ENCODE measurements around the gene TM7SF2.

DNA sequence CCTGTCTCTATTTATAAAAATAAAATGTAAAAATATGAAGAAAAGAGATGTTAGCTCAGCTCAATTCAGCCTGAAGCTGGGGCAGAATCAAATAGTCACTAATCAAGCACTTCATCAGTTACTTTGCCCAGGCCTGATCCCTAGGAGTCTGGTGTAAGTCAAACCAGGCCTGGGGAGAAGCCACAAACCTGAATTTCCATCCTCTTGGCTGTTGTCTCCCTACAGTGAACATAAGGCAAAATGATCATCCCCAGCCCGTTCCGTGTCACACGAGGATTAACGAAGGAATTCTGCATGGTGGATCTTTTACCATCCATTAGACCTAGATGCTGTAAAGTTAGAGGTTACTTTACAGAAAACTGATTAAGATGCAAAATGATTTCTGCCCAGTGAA, 46.8 kb upstream of the TM7SF2 start:
- TF ChIP-seq, protein P1, sequence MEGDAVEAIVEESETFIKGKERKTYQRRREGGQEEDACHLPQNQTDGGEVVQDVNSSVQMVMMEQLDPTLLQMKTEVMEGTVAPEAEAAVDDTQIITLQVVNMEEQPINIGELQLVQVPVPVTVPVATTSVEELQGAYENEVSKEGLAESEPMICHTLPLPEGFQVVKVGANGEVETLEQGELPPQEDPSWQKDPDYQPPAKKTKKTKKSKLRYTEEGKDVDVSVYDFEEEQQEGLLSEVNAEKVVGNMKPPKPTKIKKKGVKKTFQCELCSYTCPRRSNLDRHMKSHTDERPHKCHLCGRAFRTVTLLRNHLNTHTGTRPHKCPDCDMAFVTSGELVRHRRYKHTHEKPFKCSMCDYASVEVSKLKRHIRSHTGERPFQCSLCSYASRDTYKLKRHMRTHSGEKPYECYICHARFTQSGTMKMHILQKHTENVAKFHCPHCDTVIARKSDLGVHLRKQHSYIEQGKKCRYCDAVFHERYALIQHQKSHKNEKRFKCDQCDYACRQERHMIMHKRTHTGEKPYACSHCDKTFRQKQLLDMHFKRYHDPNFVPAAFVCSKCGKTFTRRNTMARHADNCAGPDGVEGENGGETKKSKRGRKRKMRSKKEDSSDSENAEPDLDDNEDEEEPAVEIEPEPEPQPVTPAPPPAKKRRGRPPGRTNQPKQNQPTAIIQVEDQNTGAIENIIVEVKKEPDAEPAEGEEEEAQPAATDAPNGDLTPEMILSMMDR (IDR thresholded peaks at IDR 0.05; ENCODE audit: low read length) = no peak
- no peak for TF ChIP-seq EZH2 (optimal IDR thresholded peaks at IDR 0.05; ENCODE audit: low read depth, low read length)

Measured in MM.1S (cell line).